Body of pancreas (tissue), 4 donors: Measurements from ENCODE around the gene RAB11FIP4.

ENCODE experiments used
- CTCF ChIP-seq, 7 experiments: fragments of 450-650 bp in 4 of 7; fragments of 200-600 bp in 3 of 7; sonication (generic) in 3 of 7; IDR thresholded peaks; one replicate each; pipeline ENCODE4 v1.5.1; 2016 to 2019; ENCODE audit warnings: antibody characterized with exemption in 7 of 7
- POLR2A ChIP-seq, 3 donors: fragments of 450-650 bp; IDR thresholded peaks; one replicate each; pipeline ENCODE4 v1.6.1; 2016; ENCODE audit warnings: antibody characterized with exemption in 3 of 3, mild to moderate bottlenecking in 2 of 3

GRCh38 chr17:31486351-31487062, 95.0 kb downstream of the RAB11FIP4 start:
- TF ChIP-seq CTCF (IDR thresholded peaks at IDR 0.05) (peak in 1 of 7 experiments; percentile 5), POLR2A (IDR thresholded peaks at IDR 0.05) (peak in 2 of 3 donors; percentile 23 to 44)
